Measurements from ENCODE around the gene LRRC18.

LRRC18 gene

DNA sequence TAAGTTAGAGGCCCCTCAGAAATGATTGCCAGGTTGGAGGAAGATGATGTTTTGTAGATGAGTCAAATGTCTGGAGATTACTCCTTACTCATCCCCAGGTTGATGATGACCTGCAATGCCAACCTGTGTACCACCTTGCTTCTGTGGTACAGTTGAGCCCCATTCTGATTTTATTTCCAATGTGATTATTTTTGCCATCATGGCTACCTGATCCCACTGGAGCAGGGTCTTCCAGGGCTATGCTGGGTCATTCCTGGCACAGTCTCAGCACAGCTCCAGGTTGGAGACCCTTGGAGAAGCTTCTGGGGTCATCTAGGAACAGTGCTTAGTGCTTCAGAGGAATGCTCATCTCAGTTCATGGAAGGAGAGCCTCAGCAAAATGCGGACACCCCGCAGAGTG is 34.3 kb downstream of the LRRC18 start:
- no peak for DNase-seq

DNA sequence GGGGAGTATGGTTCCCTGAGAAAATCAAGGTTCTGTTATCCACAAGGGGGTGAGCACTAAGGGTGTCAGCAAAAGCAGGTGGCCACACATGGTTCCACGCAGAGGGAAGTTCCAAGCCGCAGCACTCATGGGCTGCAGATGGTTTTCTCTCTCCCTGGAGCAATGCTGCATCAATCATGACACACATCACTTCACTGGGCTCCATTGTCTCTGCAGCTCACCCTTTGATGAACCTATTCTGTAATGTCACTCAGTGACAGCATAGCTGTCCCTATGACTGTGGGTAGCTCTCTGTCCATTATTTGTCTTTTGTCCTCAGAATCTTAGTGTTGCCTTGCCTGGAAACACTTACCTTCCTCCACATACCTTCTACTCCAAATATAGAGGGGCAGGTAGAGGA is 34.8 kb downstream of the LRRC18 start:
- DNase-seq: no peak

DNA sequence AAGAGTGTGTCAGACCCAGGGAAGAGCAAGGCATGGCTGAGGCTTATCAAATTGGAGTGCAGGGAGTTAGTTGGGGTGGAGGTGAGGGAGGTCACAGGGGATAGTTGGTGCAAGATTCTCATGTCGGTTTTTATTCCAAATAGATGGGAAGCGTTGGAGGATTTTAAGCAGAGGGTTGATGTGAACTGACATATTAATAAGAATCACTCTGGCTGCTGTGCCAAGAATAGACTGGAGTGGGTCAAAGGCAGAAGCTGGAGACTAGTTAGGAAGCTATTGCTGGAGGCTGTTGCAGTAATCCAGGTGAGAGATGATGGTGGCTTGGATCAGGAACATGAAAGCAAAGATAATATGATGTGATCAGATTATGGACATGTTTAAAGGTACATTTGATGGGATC is 36.5 kb downstream of the LRRC18 start:
- no peak for DNase-seq

DNA sequence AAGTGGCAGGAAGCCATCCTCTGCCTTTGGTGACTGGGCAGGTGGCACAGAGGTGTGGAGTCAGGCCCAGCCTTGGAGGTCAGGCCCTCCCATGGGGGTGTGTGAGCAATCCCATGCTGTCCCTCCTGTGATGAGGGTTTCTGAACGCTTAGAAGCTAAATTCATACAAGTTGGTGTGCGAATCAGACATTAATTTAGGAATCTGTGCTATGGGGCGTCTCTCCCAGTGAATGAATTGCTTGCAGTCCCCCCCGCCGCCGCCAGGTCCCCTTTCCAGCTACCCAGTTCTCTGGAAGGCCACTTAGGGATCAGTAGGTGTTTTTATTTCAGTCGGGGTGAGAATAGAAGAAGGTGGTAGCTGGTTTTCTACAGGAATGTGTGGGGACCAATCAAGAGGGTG is 37.5 kb downstream of the LRRC18 start:
- DNase-seq: no peak

DNA sequence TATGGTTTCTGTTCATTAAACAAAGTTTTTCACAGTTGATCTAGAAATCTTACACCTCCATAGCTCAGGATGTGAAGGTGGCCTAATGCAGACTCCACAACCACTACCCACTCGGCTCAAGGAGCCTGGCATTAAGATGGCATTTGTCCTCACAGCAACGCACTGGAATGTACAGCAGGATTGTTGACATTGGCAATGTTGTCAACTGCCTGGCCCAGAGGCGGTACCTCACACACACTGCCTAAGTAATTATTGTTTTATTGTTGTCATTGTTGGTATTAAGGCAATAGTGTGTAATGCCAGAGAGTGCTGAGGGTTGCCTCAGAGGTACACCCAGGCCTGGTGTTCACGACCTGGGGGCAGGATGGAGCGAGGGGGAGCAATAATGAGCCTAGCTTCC is 38.3 kb downstream of the LRRC18 start:
- DNase-seq: no peak

DNA sequence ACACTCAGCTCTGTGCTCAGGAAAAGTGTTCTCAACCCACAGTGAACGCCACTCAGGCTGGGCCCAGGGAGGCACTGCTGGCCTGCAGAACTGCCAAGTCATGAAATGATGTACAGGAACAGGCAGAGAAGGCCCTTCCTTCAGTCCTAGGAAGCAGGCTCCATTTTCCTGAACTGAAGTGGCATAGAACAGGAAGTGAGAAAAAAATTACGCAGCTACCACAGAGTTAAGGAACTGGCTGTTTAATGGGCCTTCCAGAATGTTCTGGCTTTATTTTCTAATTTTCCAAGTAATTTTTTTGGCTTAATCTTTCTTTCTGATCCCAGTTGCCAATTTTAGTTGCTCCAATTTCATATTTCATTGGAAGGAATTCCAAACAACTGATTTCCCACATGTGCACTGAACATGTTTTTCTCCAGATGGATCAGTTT is 39.3 kb downstream of the LRRC18 start:
- no peak for DNase-seq

DNA sequence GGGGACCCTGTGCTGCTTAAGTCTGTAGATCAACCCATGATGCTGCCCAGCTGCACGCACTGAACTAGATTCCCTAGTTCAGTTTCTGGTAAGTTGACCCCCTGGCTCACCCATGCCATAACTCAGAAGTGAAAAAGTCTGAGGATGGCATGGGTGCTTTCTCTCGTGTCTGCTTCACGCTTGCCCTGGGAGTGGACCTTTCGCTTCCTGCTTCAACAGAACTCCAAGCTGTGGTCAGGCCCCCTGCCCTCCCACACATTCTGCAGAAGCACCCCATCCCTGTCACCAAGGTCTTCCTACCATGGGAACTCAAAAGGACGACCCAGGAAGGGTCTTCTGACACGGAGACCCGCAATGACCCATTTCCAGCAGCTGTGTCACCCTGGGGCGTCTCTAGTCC is 39.9 kb downstream of the LRRC18 start:
- DNase-seq: no peak

DNA sequence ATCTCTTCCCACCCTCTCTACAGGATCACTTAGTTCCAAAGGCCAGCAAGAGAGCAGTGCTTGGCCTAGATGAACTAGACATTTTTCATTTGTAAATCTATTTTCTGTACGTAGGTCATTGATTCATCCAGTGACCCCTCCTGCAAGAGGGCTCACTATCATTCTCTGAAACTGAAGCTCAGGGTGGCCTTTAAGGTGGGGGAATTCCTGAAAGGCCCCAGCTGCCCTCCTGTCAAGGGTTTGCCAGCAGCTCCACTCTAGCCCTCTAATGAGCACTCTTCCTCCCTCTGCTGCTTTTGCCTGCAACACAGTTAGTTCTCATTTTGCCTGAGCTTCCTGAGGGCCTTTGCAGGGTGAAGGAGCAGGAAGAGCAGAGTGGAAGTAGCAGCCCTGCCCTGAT is 41.2 kb downstream of the LRRC18 start:
- no peak for DNase-seq

DNA sequence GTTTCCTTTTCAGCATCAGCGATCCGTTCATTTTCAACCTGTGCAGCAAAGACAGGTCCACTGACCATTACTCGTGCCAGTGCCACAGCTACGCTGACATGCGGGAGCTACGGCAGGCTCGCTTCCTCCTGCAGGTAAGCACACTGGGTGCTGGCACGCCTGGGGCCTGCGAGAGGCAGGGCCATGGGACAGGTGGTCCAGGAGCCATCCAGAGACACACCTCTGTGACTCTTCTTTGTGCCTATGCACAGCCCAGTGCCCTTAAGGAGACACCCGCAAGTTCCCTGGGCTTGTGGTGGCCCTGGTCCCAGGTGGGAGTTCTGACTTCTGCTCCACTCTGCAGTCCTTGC is 42.2 kb downstream of the LRRC18 start:
- DNase-seq: no peak

DNA sequence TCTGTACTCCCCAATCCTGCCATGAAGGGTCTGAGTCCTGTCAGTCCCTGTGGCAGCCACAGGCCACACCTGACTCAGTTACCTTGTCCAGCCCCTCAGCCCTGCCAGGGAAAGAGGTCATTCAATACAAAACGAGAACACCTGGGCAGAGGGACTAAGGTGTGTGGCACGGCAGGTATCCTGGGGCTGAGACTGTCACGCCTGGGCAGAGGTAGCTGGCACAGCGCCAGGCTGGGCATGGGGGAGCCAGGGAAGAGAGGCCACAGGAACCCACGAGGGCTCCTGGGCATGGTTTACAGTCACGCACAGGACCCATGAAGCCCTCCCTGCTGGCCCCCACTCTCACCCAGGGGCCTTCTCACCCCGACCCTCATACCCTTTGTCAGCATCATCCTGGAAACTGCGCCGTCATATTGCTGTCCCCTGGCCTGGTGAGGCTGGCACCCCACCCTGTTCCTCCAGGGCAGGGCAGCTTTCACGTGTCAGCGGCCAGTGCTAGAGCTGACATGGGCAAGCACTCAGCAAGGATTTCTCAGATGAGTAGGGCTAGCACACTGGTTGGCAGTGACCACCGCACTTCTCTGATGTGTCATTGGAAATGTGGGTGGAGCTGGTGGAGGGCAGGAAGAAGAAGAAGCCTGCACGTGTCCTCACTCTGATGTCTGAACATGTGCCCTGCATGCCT is 42.7 kb downstream of the LRRC18 start:
- no peak for DNase-seq

DNA sequence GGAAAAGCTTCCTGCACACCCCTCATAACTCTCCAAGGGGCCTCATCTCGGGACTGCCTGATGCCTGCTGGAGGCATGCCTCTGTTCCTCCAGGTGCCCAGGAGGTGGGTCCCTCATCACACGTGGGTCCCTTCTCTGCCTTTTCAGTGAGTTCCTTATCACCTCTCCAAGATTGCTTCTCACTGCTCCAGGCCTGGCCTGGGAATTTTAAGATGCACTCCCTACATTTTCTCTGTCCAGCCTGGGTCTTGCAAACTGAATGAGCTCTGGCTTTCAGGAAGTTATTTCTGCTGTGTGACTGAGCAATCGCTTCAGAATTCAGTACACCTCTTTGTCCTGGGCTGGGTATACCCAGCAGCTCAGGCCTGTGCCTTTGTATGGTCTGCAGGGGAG is 43.8 kb downstream of the LRRC18 start:
- no peak for DNase-seq

DNA sequence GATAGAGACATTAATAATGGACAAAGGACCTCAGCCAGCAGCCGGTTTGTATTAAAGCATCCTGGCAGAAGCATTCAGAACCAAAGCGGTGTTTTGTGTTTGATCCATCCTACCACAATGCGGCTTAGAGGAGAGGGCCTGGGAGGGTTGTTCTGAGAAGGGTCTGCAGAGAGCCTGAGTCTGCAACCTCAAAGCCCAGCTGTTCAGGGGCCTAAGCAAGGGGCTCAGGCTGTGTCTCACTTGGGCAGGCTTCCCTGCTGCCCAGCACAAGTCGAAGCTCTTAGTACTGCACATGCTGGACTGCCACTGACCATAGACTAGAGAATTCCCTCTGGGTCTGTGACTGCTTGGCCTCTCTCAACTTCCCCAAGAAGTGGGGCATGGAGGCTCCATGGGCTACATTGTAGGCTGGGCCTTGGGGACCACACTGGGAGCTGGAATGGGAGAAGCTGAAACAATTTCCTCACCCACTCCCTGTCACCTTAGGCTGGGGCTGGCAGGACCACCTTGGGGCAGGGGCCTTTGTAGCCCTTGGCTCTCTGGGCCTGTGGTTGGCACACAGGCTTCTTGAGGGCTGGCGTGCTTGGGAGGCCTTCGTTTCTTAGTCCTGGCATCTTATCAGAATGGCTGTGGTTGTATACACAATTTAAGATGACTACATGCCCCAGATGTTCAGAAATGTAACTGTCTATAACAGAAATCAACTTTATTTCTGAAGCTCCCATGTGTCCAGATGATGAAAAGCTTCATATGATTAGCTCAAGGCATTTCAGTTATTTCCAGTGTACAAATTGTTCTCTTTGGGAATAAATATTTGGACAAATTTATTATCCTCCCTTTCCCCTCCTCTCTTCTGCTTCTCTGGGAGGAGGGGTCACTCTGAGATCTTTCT is 44.5 kb downstream of the LRRC18 start:
- DNase-seq: no peak

DNA sequence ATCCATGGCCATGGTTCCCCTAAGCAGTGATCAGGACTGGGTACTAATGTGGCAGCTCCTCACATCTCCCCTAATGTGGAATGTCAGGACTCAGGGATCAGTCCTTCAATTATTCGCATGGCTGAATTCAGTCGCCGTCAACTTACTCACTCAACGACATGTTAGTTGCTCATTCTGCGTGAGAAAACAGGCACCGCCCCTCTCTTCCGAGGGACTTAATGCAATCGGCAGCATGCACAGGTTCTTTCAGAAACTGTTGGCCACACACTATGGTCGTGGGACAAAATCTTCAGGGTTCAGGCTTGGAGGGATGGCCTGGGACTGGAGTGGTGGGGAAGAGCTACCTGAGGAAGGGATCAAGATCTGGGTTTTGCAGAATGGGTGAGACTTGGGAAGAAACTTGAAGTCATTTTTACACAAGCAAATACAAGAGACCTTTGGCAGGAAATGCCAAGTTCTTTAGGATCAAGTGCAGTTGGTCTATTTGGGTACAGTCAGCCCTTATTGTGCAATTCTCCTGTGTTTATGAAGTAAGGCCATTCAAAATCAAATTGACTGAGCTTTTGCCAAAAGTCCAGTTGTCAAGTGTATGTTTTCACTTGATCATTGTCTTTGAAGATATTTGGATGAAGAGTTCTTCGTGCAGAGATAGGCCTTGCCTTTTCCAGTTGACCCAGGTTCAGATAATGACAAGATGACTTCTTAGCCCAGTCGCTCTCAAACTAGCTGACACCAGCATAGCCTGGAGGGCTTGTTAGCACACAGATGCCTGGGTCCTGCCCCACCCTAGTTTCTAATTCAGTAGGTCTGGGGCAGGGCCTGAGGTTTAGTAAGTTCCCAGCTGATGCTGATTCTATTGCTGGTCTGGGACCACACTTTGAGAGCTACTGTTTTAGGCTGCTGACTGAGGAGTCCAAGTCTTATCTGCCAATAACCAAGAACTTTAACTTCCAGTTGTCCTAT is 48.5 kb downstream of the LRRC18 start:
- DNase-seq: no peak

DNA sequence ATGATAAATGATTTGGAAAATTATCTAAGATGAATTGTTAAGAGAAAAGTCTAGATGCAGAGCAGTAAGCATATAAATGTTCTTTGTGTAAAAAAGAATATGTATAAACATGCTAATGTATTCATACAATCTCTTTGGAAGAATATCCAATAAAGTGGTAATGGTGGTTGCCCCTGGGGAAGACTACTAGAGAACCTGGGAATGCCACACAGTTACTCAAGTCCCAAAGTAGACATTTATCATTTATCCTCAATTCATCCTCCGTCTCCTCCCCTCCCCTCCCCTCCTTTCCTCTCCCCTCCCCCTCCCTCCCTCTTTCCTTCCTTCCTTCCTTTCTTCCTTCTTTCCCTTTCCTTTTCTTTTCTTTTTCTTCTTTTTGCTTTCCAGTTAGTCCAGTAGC is 51.7 kb downstream of the LRRC18 start:
- DNase-seq: no peak

DNA sequence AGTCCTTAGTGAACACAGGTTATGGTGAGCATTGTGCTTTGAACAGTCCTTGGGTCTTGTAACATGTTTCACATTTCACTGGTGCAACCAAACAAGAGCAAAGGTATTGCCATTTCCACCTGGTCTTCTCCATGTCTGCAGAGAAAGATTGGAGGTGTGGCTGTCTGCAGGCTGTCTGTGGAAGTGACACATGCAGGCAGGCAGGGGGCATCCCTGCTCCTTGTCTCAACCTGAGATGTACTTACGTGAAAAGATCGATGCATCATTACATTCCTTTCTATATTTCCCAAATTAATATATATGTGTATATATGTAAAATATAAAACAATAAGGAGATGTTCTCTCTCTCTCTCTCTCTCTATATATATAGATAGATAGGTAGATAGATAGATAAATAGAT is 54.3 kb downstream of the LRRC18 start:
- DNase-seq: no peak

DNA sequence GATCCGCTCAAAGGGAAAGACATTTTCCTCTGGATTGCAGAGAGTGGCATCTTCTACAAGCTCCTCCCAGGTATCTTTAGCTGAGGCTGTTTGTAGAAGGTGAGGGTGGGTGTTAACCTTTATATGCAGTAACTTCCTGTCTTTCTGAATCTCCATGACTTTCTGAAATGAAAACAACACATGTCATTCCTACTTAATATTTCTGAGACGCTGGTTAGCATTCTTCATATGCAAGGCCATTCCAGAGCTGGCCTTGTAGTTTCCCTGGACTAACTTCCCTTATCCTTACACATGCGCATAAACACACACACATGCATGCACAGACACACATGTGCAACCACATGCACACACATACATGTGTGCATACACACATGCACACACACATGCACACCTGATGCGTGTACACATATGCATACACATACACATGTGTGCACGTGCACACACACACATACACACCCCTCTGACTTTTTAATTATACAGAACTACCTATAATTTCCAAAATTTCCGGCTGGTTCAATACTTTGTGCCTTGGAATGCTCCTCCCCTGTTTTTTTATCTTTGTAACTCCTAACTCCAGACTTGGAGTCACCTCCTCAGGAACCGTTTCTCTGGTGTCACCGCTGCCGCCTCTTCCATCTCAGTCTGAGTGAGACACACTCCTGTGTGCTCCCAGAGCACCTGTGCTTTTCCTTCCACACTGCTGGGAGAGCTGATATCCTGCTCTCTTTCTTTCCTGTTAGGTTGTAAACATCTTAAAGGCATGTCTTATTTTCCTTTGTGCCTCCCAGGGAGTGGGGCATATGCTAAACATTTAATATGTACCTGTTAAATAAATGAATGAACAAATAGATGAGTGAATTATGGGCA is 55.2 kb downstream of the LRRC18 start:
- no peak for DNase-seq

DNA sequence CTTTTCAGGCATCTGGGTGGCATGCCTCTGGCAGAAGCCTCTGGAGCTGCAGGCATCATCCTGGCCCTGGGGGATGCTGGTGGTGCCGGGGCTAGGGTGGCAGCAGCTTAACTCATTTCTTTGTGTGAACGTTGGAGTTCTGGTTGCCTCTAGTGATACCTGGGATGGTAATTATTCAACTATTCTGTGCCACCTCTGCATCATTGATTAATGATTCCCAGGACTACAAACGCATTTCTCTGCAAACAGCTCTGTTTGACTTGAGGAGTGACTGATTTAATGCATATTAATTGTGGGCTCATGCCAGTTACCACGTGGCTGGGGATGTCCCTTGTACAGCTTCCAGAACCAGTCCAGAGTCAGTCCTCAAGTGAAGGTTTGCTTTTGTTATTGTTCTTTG is 55.9 kb downstream of the LRRC18 start:
- DNase-seq: no peak

DNA sequence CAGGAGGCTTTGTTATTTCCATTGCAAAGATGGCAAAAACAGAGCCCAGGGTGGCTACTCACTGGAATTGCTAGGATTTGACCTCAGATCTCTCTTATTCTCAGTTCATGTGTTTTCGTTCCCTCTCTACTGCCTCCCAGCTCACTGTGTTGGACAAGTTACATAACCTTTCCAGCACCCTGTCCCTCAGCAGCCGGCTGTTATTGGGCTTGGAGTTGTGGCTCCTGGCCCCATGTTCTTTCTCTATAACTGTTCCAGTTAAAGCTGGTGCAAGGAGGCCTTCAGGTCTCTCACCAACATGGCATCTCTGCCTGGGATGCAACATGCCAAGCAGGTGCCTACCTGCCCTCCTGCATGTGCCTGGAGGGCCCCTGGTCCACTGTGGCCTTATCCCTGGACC is 56.8 kb downstream of the LRRC18 start:
- DNase-seq: no peak

DNA sequence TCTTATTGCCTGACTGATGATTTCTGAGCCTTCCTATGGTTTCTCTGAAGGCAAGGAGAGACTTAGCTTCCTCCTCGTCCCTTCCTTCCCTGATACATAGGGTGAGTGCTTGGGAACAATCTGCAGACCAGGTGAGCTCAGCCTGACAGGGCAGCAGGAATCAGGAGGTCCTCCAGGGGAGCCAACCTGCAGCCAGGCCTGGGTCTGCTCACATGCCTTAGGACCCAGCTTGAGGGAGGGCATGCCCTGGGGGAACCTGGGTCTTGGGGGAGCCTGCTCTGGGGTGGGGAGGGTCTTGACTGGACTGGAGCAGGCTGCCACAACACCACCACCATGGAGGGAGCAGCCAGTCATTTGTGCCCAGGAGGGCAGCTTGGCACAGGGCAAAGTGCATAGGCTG is 57.7 kb downstream of the LRRC18 start:
- no peak for DNase-seq

DNA sequence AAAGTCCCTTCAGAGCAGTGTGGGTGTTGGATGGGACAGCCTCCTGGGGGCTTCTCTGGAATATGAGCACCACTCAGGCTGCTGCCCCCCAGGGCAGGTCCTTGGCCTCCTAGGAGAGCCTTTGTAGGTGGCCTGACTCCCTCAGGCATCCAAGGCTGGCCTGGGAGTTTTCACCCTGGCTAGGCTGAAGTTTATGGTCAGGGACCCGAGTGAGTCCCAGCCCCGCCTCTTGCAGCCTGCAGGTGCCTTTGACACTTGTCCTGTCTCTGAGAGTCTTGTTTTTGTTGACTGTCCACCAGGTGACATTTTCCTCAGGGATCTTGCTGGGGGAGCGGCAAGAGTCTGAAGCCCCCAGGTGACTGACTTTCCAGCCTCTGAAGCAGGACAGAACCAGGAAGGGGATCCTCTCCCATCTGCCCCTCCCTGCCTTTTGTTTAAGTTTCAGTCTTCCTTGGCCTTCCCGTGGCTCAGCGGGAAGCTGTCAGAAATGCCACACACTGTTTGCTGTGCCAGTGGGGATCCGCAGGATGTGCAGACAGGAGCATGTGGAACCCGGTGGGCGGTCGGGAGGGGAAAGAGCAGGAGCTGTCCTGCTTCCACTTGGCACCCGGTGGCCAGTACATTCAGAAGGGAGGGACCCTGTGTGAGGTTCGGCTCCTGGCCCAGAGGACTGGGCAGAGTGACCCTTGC is 59.5 kb downstream of the LRRC18 start:
- DNase-seq: no peak

DNA sequence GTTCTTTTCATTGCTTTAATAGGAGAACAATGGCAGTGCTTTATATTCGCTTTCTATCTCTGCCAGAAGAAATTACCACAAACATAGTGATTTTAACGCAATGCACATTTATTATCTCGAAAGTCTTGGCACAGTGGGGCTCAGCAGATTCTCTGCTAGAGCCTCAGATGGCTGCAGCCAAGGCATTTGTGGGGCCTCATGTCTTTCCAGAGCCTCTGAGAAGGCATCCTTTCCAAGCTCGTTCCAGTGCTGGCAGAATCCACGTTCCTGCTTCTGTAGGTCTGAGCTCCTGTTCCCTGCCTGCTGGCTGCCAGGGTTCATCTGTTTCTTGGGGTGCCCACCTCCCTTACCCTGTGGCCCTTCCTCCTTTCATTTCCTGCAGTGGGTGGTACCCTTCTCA is 60.2 kb downstream of the LRRC18 start:
- no peak for DNase-seq

DNA sequence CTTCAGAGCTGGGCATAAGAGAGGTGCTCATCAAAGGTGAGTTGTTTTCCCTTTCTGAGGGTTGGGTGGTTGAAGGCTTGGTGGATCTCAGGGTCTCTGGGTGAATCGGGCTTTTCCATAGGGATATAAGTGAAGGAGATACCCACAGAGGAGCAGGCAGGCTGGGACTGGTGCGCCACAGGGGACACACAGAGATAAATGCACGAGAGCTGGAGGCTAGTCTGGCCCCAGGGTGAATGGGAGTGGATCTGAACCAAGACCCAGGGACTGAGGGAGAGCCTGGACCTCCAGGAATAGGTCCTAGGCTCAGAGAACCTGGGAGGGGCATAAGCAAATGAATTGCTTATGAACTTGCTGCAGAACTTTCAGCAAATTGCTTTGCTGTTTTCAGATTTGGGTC is 61.5 kb downstream of the LRRC18 start:
- no peak for DNase-seq
